GM21423 (cell line): ENCODE measurements around the gene RBP7.
"Not testable (repeated sequence)": the region's sequence is repeated elsewhere in the genome, so short reads cannot be mapped to it uniquely, and the experiment has no call there.

Experiments used
- ATAC-seq: cut with Tn5 transposase; IDR thresholded peaks from one replicate; pipeline ENCODE4 v1.9.1; 2021; ENCODE audit warnings: mild to moderate bottlenecking, moderate library complexity; ENCODE audit not compliant: unreplicated experiment

The RBP7 gene

DNA sequence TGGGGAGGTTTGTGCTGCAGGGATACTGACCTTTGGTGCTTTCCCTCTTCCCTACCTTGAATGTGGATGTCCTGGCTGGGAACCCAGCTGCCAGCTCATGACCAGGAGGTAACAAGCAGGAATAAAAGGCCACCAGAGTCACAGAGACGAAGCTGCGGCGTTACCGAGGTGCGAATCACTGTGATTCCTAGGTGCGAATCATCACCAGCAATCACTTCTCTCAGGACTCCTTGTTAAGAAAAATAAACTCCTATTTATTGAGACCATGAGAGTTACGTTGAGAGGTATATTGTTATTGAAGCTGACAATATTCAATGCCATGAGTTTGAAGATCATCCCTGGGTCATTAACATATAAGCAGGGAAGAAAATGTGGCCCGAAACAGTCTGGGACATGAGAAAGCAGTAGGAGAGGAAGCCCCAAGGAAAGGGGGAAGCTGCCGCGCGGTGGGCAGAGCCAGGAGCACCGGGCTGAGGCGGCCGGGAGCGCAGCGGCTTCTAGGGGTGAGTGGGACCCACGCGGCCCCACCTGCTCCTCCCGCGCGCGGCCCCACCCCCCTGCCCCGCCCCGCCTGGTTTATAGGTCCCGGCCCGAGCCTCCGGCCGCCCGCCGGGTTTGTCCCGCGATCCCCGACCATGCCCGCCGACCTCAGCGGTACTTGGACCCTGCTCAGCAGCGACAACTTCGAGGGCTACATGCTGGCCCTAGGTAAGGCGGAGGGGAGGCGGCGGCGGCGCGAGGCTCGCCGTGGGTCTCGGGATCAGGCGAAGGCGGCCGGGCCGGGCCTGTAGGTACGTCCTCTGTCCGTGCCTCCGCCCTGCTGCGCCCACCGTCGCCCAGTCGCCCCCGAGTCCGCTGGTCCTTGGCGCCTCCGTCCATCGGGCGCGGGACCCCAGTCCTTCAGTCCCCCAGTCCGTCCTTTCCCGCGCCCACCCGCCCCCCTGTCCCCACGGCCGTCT, at the start of gene RBP7:
TSS of gene RBP7 (plus strand) at position 605 of the 959 bp plus-strand sequence. CDS start at position 636, 31 bp downstream.
- no peak for ATAC-seq

DNA sequence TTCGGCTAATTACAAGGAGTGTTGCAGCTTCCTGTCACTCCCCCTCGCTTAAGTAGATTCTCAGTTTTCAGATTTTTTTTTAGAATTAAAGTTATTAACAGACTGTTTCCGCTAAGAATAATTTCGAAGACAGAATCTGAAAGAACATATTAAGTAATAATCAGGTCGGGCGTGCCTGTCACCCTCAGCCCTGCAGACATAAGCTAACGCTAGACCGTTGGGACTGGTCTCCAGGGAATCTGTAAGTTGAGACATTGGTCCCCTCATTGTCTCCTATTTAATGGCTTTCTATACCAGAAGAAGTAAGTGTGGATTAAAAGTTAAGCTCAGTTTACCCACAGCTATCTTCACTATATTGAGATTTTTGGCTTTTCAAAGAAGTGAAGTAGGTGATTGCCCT, 39.3 kb upstream of the RBP7 start:
- no peak for ATAC-seq

DNA sequence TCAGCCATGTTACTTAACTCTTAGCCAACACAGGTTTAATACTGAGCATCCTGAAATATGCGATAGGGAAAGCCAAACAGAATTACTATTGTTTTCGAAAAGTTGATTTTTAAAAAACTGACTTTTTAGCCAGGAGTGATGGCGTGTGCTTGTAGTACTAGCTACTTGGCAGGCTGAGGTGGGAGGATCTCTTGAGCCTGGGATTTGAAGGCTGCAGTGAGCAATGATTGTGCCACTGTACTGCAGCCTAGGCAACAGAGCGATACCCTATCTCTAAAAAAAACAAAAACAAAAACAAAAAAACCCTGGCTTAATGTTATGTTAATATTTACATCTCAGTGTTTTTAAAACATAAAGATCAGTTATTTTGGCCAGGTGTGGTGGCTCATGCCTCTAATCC, 37.0 kb upstream of the RBP7 start:
- ATAC-seq = no peak

DNA sequence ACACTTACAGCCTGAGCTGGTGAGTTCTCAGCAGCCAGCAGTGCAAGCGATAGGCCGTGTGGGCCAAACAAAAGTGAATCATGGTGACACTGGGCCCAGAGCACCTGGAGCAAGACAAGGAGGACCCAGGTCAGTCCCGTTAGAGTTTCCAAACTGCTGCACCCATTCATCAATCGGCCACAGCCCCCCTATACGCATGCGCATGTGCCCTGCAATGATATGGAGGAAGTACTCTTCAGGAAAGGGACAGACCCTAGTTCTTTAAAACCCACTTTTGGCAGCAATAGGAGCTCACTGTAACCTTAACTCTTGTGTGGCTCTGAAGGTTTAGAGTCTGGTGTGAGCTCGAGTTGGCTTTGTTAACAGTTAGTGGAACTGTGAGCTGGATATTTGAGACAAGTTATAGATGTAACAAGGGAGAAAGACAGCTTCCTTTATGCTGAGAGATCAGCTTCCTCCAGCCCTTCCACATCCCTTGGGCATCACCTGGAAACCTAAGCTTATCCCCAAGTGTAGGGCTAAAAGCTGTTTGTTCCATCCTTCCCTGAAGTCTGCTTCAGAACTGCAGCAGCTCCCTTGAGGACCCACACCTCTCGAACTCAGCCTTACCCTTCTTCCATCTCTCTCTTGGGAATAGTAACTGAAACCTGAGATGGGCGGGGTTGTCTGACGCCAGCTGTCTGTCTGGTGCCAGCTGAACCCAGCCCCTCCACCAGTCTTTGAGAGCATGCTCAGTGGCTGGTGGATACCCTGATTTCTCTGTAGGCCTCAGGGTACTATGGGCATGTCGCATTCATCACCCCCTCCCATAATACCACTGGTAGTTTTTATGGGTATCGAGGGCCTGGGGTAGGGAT, 36.1 kb upstream of the RBP7 start:
- peak; percentile 68 for ATAC-seq

DNA sequence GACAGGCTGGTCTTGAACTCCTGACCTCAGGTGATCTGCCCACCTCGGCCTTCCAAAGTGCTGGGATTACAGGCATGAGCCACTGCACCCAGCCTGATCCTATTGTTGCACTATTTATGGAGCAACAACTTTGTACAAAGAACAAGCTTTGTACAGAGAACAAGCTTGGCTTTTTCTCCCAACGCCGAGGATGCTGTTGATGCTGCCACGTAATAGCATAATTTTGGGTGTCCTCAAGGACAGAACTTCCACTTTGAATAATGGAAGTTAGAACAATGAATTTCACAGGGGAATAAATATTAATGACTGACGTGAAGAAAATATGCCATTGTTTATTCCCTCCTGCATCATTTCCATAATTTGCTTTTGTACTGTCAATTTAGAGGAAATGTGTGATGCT, 12.8 kb upstream of the RBP7 start:
- no peak for ATAC-seq

DNA sequence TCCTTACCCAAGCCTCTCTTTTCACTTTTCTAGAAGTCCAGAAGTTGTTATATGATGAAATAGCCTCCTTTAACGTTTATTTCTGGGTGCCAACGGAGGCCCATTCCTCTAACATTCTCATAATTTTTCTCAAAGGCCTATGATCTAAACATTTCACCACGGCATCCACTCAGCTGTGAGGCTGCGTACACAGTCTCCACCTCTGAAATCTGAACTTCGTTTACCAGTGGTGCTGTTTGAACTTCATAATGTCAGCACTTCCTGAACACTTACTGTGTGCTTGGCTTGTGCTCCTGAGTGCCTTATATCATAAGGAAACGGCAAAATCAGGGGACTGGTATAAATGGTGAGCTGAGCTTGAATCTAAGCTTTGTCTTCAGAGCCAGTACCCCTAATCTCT, 12.0 kb upstream of the RBP7 start:
- ATAC-seq = no peak

DNA sequence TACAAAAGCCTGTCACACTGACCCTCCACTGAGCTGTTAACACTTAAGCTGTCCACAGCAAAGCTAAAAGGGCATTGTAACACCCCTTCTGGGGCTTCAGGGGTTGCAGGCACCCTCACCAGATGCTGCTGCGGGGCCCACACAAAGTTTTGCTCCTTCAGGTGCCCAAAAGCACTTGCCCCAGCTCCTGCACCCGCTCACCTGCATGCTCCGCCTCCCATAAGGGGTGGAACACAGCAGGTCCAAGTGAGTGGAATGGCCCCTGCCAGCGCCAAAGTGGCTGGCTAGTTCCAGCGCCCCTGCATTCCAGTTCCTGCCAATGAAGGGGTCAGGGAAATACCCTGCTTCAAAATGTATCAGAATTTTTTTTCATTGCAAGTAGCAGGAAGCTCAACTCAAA, 7.3 kb upstream of the RBP7 start:
- no peak for ATAC-seq

DNA sequence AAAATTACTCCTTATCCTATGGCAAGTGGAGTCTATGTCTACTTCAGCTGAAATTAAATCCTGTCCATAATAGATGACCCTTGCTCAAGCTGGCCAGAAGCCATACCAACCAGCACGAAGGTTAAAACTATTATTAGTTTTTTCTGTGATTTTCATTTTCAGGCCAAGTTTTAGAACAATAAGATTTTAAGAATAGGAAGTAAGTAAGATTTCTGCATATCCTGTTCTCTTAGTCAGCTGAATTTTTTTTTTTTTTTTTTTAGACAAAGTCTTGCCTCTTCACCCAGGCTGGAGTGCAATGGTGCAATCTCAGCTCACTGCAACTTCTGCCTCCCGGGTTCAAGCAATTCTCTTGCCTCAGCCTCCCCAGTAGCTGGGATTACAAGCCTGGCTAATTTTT, 6.1 kb upstream of the RBP7 start:
- ATAC-seq = no peak

DNA sequence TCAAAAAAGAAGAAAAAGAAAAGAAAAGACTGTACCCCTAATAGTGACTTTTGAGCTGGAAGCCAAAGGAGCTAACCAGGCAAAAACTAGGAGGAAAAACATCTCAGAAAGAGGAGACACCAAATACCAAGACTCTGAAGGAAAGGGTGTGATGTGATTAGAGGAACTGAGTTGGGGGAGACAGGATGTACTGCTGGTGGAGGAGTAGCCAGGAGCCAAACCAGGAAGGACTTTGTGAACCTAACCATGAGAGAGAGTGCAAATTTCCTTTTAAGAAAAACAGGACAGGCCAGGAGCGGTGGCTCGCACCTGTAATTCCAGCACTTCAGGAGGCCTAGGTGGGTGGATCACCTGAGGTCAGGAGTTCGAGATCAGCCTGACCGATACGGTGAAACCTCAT, 4.1 kb upstream of the RBP7 start:
- no peak for ATAC-seq

DNA sequence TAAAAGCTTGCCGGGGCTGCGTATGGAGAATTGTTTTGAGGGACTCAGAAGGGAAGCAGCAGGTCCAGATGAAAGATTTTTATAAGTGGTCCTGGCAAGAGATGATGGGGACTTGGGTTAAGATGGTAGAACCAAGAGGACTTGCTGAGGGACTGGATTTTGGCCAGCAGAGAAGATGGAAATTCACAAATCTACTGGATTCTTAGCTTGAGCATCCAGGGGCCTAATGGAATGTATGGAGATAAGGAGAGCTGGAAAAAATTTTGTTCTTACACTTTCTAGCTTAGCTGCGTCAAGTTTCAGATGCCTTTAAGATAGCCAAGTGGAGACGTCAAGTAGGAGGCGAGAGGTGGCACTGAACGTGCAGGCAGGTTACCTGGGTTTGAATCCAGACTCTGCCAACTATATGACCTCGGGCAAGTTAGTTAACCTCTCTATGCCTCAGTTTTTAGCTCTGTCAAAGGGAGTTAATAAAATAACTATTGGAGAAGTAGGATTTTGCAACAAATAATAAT, 3.4 kb upstream of the RBP7 start:
- no peak for ATAC-seq

DNA sequence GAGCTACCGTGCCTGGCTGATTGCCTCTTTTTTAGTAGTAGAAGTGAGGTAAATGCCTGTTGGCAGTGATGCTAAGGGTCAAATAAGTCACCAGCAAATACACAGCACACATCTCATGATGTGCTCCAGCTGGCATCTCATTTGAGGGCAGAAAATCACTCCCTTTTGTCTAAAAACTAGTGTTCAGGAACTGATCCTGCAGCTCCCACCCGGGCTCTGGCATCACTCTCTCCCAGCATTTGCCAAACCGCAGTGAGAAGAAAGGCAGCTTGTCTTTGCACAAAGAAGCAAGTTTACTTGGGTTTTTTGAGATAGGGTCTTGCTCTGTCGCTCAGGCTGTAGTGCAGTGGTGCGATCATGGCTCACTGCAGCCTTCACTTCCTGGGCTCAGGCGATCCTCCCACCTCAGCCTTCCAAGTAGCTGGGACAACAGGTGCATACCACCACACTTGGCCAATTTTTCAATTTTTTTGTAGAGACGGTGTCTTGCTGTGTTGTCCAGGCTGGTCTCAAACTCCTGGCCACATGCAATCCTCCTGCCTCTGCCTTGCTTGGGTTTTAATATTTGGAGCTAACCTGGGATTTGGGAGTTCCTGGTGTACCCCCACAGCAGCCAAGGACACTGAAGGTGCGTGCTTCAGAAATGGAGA, 4.1 kb downstream of the RBP7 start:
- no peak for ATAC-seq

DNA sequence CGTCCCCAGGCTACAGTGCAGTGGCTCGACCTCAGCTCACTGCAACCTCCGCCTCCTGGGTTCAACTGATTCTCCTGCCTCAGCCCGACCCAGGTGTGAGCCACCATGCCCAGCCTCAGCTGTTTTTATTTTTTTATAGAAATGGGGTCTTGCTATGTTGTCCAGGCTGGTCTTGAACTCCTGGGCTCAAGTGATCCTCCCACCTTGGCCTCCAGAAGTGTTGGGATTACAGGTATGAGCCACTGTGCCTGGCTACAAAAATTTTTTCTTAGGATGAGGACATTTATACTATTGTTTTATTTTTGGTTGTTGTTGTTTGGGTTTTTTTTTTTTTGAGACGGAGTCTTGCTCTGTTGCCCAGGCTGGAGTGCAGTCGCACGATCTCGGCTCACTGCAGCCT, 8.2 kb downstream of the RBP7 start:
- not testable (repeated sequence) for ATAC-seq

DNA sequence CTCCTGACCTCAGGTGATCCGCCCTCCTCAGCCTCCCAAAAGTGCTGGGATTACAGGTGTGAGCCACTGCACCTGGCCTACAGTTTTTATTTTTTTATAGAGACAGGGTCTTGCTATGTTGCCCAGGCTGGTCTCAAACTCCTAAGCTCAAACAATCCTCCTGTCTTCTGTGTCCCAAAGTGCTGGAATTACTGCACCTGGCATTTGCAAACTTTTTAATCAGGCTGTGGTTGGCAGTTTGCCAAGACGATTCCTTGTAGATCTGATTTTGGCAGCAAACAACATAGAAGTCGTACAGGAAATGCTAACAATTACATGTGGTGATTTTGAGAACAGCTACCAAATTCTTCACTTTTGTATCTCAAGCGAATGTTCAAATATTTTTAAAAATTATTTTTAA, 10.1 kb downstream of the RBP7 start:
- no peak for ATAC-seq

DNA sequence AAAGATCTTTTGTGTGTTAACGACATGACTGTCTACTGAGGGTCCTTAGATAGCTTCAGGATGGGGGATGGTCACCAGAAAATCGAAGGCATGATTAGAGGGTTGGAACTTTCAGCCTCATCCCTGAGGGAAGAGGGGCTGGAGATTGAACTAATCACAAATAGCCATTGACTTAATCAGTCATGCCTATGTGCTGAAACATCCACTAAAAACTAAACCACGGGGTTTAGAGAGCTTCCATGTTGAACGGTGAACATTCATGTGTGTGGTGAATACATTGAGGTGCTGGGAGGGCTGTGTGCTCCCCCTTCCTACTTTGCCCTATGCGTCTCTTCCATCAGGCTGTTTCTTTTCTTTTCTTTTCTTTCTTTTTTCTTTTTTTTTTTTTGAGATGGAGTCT, 17.0 kb downstream of the RBP7 start:
- no peak for ATAC-seq

DNA sequence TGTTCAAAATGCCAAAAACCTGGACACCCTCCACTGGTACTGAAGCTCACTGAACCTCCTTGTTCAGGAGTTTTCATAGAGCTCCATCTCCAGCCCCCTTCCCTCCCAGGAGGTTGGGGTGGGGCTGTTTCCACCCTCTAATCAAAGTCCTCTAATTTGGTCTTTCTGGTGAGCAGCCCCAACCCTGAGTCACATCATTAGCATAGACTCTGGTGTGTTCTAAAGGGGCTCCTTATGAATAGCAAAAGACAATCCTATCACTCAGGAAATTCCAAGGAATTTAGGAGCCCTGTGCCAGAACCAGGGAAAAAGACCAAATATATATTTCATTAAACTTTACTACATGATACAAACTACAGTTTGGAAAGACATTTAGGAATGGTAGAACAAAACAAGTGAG, 22.5 kb downstream of the RBP7 start:
- ATAC-seq = no peak

DNA sequence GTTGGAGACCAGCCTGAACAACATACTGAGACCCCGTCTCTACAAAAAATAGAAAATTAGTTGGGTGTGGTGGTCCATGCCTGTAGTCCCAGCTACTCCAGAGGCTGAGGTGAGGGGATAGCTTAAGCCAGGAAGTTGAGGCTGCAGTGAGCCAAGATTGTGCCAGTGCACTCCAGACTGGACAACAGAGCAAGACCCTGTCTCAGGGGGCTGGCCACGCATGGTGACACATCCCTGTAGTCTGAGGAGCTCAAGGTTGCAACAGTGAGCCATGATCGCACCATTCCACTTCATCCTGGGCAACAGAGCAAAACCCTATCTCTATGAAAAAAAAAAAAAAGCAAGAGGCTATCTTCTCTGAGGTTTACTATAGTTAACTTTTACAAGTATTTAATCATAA, 23.1 kb downstream of the RBP7 start:
- ATAC-seq = no peak

DNA sequence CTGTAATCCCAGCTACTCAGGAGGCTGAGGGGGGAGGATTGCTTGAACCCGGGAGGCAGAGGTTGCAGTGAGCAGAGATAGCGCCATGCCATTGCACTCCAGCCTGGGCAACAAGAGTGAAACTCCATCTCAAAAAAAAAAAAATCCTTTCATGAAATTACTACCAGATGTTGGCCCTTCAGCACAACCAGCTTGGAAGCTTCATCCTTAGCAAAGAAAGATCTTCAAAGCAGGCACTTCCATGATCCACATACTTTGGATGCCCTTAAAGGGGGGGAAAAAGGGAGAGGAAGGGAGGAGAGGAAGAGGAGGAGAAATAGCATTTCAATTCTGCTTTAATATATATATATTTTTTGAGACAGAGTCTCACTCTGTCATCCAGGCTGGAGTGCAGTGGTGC, 23.6 kb downstream of the RBP7 start:
- not testable (repeated sequence) for ATAC-seq

DNA sequence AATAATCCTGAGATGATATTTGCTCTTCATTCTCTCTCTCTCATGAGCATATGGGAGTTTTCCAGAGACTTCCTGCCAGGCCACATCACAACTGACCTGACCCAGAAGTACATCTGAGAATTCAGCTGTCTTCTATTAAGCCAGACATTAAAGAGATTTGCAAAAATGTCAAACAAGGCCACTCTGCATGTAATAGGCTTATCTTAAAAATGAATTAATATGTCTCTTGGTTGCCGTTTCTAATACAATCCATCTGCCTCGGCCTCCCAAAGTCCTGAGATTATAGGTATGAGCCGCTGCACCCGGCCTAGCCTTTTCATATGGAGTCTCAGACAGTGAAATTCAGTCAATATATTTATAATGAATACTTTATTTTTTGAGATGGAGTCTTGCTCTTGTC, 25.0 kb downstream of the RBP7 start:
- ATAC-seq = not testable (repeated sequence)

DNA sequence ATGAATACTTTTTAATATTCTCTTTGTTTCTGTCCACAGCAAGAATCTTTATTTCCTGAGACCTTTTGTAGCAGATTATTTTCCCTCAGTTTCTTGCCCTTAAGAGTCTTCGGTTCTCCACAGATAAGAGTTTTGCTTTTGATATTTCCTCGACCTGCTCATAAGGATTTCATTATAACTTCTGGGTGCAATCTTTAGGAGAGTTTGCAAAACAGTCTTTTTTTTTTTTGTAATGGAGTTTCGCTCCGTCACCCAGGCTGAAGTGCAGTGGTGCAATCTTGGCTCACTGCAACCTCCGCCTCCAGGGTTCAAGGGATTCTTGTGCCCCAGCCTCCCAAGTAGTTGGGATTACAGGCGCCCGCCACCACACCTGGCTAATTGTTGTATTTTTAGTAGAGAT, 25.6 kb downstream of the RBP7 start:
- ATAC-seq = no peak

DNA sequence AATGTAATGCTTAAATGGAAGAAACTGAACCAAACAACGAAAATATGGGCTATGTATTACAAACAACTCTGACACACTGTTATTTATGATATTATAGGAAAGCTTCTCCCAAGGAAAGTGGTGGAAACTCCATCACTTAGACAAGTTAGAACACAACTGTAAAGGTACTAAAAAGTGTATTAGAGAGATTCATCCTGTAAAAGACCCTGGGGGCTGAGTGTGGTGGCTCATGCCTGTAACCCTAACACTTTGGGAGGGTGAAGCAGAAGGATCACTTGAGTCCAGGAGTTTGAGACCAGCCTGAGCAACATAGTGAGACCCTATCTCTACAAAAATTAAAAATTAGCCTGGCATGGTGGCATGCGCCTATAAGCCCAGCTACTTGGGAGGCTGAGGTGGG, 28.3 kb downstream of the RBP7 start:
- ATAC-seq = no peak

DNA sequence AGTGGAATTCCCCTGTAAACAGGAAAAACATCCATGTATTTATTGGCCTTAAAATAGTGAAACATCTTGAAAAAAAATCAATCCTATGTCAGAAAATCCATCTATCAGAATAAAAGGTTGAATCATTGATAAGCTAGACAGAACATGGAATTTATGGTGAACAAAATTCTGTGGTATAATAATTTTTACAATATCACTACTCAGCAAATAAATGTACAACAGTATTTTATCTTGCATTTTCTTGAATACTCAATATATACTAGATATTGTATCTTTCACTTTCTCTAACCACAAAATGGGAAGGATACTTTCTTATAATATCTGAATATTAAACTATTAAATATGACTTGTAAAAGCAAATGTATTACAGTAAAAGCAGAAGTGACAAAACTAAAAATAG, 30.0 kb downstream of the RBP7 start:
- no peak for ATAC-seq
